DND-41 (cell line): ENCODE data around the gene ATAT1.

Experiments
- ATAC-seq: fragments of 200-7000 bp; cut with Tn5 transposase; 3 replicates; pipeline ENCODE4 v1.9.1; 2021; ENCODE audit warnings: low read depth; ENCODE audit not compliant: insufficient read depth
- DNase-seq: peaks from one replicate; pipeline ENCODE4 v3.0.0-alpha.2; 2020
- H2AFZ ChIP-seq: 2 replicates; pipeline ENCODE4 v1.6.0; 2012; ENCODE audit warnings: low read depth, low read length
- H3K27ac ChIP-seq: 2 replicates; pipeline ENCODE4 v1.5.1; 2012; ENCODE audit warnings: low read length, inconsistent platforms
- H3K27me3 ChIP-seq: fragments of 200-600 bp; sonication (generic); 2 replicates; pipeline ENCODE4 v1.6.0; 2012; ENCODE audit warnings: low read length, mild to moderate bottlenecking, inconsistent platforms; ENCODE audit not compliant: insufficient read depth, poor library complexity
- H3K36me3 ChIP-seq: 2 replicates; pipeline ENCODE4 v1.5.1; 2012; ENCODE audit warnings: low read length, inconsistent platforms; ENCODE audit not compliant: insufficient read depth
- H3K4me1 ChIP-seq: 2 replicates; pipeline ENCODE4 v1.5.1; 2012; ENCODE audit warnings: mild to moderate bottlenecking, low read length; ENCODE audit not compliant: insufficient read depth
- H3K4me2 ChIP-seq: 2 replicates; pipeline ENCODE4 v1.6.0; 2012; ENCODE audit warnings: mild to moderate bottlenecking, moderate library complexity, low read length, inconsistent platforms; ENCODE audit not compliant: insufficient read depth
- H3K4me3 ChIP-seq, 2 experiments: fragments of 200-600 bp in 1 of 2; shearing (Covaris generic) in 1 of 2; 2 replicates each; pipeline ENCODE4 v1.5.1; 2012 to 2016; ENCODE audit warnings: inconsistent platforms in 2 of 2, low read length in 2 of 2, mild to moderate bottlenecking in 2 of 2, low read depth in 1 of 2, moderate library complexity in 1 of 2
- H3K79me2 ChIP-seq: 2 replicates; pipeline ENCODE4 v1.6.0; 2012; ENCODE audit warnings: low read length, inconsistent platforms; ENCODE audit not compliant: insufficient read depth
- H3K9ac ChIP-seq: 2 replicates; pipeline ENCODE4 v1.6.0; 2012; ENCODE audit warnings: low read depth, mild to moderate bottlenecking, inconsistent platforms, low read length, moderate library complexity
- H3K9me3 ChIP-seq: 2 replicates; pipeline ENCODE4 v1.5.1; 2012; ENCODE audit warnings: low read length, moderate library complexity, mild to moderate bottlenecking, inconsistent platforms; ENCODE audit not compliant: insufficient read depth, severe bottlenecking
- H4K20me1 ChIP-seq: 2 replicates; pipeline ENCODE4 v1.6.0; 2012; ENCODE audit warnings: low read length; ENCODE audit not compliant: insufficient read depth
- CTCF ChIP-seq: IDR thresholded peaks from 2 replicates; pipeline ENCODE4 v1.5.1; 2012; ENCODE audit warnings: borderline replicate concordance, low read length, moderate library complexity, mild to moderate bottlenecking; ENCODE audit not compliant: poor library complexity, severe bottlenecking; ENCODE audit errors: extremely low read depth
- EZH2 ChIP-seq: IDR thresholded peaks from 3 replicates; pipeline ENCODE4 v1.6.1; 2012; ENCODE audit warnings: borderline replicate concordance, low read depth, mild to moderate bottlenecking, moderate library complexity, low read length, inconsistent platforms; ENCODE audit not compliant: severe bottlenecking

Gene ATAT1

GRCh38 chr6:30619561-30619960 lies 7.1 kb upstream of the ATAT1 start:
- H3K27ac ChIP-seq: peak overlapping the region; percentile 1; the same call in 1 of the 2 replicates
- H3K27me3 ChIP-seq: no peaks in the 10 kb centered on the region
- ATAC-seq (no peak), DNase-seq (no peak)
- no peaks in the 10 kb centered on the region for H3K9me3 ChIP-seq
- peaks cover 19% of the 10 kb centered on the region for H3K4me1 ChIP-seq
- TF ChIP-seq EZH2: no peak
- TF ChIP-seq CTCF: no peak
- no peak overlapping the region for H2AFZ ChIP-seq
- H3K4me2 ChIP-seq: peak overlapping the region; percentile 96; the same call in 1 of the 2 replicates
- peaks cover 54% of the 10 kb centered on the region for H3K36me3 ChIP-seq
- no peak overlapping the region for H3K4me3 ChIP-seq
- H4K20me1 ChIP-seq: peaks cover under 1% of the 10 kb centered on the region
- H3K79me2 ChIP-seq: peaks cover 54% of the 10 kb centered on the region
- H3K9ac ChIP-seq: peak overlapping the region; percentile 79; the same call in 1 of the 2 replicates

- no peak for TF ChIP-seq CTCF
- no peak for TF ChIP-seq EZH2
- DNase-seq (no peak), ATAC-seq (no peak)
- Histone ChIP-seq H3K36me3 (peaks cover 74% of the 10 kb centered on the region), H2AFZ (no peak overlapping the region), H3K4me3 (no peak overlapping the region), H3K4me1 (peaks cover 21% of the 10 kb centered on the region), H3K4me2 (no peak overlapping the region), H3K79me2 (peaks cover 28% of the 10 kb centered on the region), H4K20me1 (0 out of 2 replicates have a peak, but pooled peaks cover 2% of the 10 kb centered on the region), H3K9ac (no peak overlapping the region), H3K27ac (no peak overlapping the region), H3K9me3 (no peaks in the 10 kb centered on the region), H3K27me3 (no peaks in the 10 kb centered on the region)
Observed at GRCh38 chr6:30625511-30625910, 1.2 kb upstream of the ATAT1 start.

GRCh38 chr6:30635834-30636233 lies 9.2 kb downstream of the ATAT1 start:
- no peak for ATAC-seq
- no peak overlapping the region for H2AFZ ChIP-seq
- peaks cover 46% of the 10 kb centered on the region for H3K36me3 ChIP-seq
- no peaks in the 10 kb centered on the region for H4K20me1 ChIP-seq
- no peaks in the 10 kb centered on the region for H3K4me1 ChIP-seq
- TF ChIP-seq CTCF (no peak), EZH2 (no peak)
- H3K4me3 ChIP-seq: no peak overlapping the region
- no peaks in the 10 kb centered on the region for H3K27me3 ChIP-seq
- no peak overlapping the region for H3K4me2 ChIP-seq
- H3K79me2 ChIP-seq: no peaks in the 10 kb centered on the region
- H3K27ac ChIP-seq: no peak overlapping the region
- DNase-seq: no peak
- H3K9ac ChIP-seq: no peak overlapping the region
- no peaks in the 10 kb centered on the region for H3K9me3 ChIP-seq

GRCh38 chr6:30640481-30640880 lies 13.8 kb downstream of the ATAT1 start:
- TF ChIP-seq CTCF: no peak
- no peak for TF ChIP-seq EZH2
- Histone ChIP-seq H3K4me3 (no peak overlapping the region), H3K27me3 (no peaks in the 10 kb centered on the region), H3K79me2 (peaks cover 17% of the 10 kb centered on the region; the same call in 1 of the 2 replicates), H3K4me1 (no peaks in the 10 kb centered on the region), H3K9me3 (no peaks in the 10 kb centered on the region), H2AFZ (no peak overlapping the region), H3K4me2 (no peak overlapping the region), H3K27ac (no peak overlapping the region), H3K9ac (no peak overlapping the region), H4K20me1 (no peaks in the 10 kb centered on the region; the same call in 1 of the 2 replicates), H3K36me3 (peaks cover 67% of the 10 kb centered on the region)
- ATAC-seq (no peak), DNase-seq (no peak)
